ENCODE measurements around the gene C2orf76. TPM values are rescaled to one million over a fixed set of nuclear protein-coding genes. Genes with fewer than 3 reads are reported as not detected.

C2orf76 gene
- total and polyA plus RNA-seq, 7 experiments from 2014 or later, result 5.1 to 19.2 (median 9.1) TPM

DNA sequence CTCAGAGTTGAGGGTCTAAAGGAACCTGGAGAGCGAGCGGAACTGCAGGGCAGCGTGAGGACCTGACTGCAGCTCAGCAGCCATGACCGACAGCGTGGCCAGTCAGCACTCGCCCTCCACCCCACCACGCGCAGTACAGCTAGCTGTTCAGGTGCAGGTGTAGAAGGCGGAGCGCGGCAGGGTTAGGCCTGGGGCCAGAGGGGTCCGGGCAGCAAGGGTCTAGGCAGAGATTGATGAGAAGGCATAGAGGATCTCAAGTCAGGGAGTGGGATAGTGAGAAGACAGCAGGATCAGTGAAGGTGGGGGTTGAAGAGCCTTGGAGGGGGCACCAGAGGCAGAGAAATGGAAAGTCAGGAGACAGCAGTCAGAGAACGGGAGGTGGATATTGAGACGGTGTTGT lies 72.0 kb downstream of the C2orf76 start:
- Mint-ChIP-seq H3K4me3 (no peak overlapping the region), H3K27me3 (no peaks in the 10 kb centered on the region), H3K4me1 (no peaks in the 10 kb centered on the region), H3K36me3 (peaks cover 0 to 13% (median 0%) of the 10 kb centered on the region in 5 donors), H3K9me3 (no peaks in the 10 kb centered on the region), H3K27ac (no peak overlapping the region)
- Histone ChIP-seq H3K4me1 (ENCODE audit: control insufficient read depth in 2 of 2, insufficient read depth in 2 of 2, low read length in 2 of 2) (no peaks in the 10 kb centered on the region), H3K4me3 (ENCODE audit: low read length) (no peak overlapping the region), H3K36me3 (ENCODE audit: control insufficient read depth in 2 of 3, insufficient read depth in 3 of 3, low read length in 3 of 3) (no peaks in the 10 kb centered on the region), H3K9me3 (ENCODE audit: control insufficient read depth in 2 of 3, low read length in 3 of 3) (no peaks in the 10 kb centered on the region), H3K27me3 (ENCODE audit: control insufficient read depth in 2 of 2, insufficient read depth in 2 of 2, low read length in 2 of 2) (no peaks in the 10 kb centered on the region), H3K27ac (ENCODE audit: low read depth, low read length) (no peak overlapping the region)
- no peak for ATAC-seq
- CTCF ChIA-PET, result no interaction called here
- POLR2A ChIA-PET, result no interaction called here
- intact Hi-C loops (cut with micrococcal nuclease), result loop anchor here in 1 of 2 donors (5.0 kb wide), 1 partner anchor 1247 kb away; no protein-coding TSS in a partner anchor
- no peak for DNase-seq

GRCh38 chr2:119293900-119294299 lies 72.7 kb downstream of the C2orf76 start:
- H3K9me3 ChIP-seq (ENCODE audit: control insufficient read depth in 2 of 3, low read length in 3 of 3), result no peaks in the 10 kb centered on the region
- H3K27me3 ChIP-seq (ENCODE audit: control insufficient read depth in 2 of 2, insufficient read depth in 2 of 2, low read length in 2 of 2), result no peaks in the 10 kb centered on the region
- peaks cover 0 to 13% (median 0%) of the 10 kb centered on the region in 5 donors for H3K36me3 Mint-ChIP-seq
- no peak overlapping the region for H3K27ac Mint-ChIP-seq
- intact Hi-C loops (cut with micrococcal nuclease), result loop anchor here in 1 of 2 donors (5.0 kb wide), 1 partner anchor 1247 kb away; no protein-coding TSS in a partner anchor
- H3K27ac ChIP-seq (ENCODE audit: low read depth, low read length), result no peak overlapping the region
- ChIA-PET CTCF (no interaction called here), POLR2A (no interaction called here)
- ATAC-seq (no peak), DNase-seq (no peak)
- no peaks in the 10 kb centered on the region for H3K4me1 Mint-ChIP-seq
- no peaks in the 10 kb centered on the region for H3K4me1 ChIP-seq (ENCODE audit: control insufficient read depth in 2 of 2, insufficient read depth in 2 of 2, low read length in 2 of 2)
- H3K9me3 Mint-ChIP-seq, result no peaks in the 10 kb centered on the region
- H3K4me3 Mint-ChIP-seq, result no peak overlapping the region
- H3K27me3 Mint-ChIP-seq, result no peaks in the 10 kb centered on the region
- H3K4me3 ChIP-seq (ENCODE audit: low read length), result no peak overlapping the region
- H3K36me3 ChIP-seq (ENCODE audit: control insufficient read depth in 2 of 3, insufficient read depth in 3 of 3, low read length in 3 of 3), result no peaks in the 10 kb centered on the region

DNA sequence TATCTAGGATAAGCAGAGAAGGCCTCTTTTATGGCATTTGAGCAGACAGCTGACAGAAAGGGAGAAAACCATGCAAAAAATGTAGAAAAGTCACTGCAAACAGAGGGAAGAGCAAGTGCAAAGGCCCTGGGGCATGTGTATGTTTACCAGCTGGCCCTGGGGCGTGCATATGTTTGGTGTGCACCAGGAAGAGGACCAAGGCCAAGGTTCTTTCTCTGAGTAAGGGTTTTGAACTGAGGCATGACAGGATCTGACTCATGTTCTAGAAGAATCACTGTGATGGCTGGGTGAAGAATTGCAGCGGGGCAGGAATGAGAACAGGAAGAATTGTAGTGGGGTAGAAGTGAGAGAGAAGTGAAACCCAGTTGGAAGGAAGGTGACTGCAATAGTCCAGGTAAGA lies 73.4 kb downstream of the C2orf76 start:
- Histone ChIP-seq H3K27me3 (ENCODE audit: control insufficient read depth in 2 of 2, insufficient read depth in 2 of 2, low read length in 2 of 2) (no peaks in the 10 kb centered on the region), H3K9me3 (ENCODE audit: control insufficient read depth in 2 of 3, low read length in 3 of 3) (no peaks in the 10 kb centered on the region), H3K4me1 (ENCODE audit: control insufficient read depth in 2 of 2, insufficient read depth in 2 of 2, low read length in 2 of 2) (no peaks in the 10 kb centered on the region), H3K4me3 (ENCODE audit: low read length) (no peak overlapping the region), H3K27ac (ENCODE audit: low read depth, low read length) (no peak overlapping the region), H3K36me3 (ENCODE audit: control insufficient read depth in 2 of 3, insufficient read depth in 3 of 3, low read length in 3 of 3) (no peaks in the 10 kb centered on the region)
- no peak overlapping the region for H3K27ac Mint-ChIP-seq
- H3K27me3 Mint-ChIP-seq, result no peaks in the 10 kb centered on the region
- no peak overlapping the region for H3K4me3 Mint-ChIP-seq
- no peaks in the 10 kb centered on the region for H3K9me3 Mint-ChIP-seq
- intact Hi-C loops (cut with micrococcal nuclease), result loop anchor here in 1 of 2 donors (5.0 kb wide), 1 partner anchor 1246 kb away; no protein-coding TSS in a partner anchor
- ChIA-PET CTCF (no interaction called here), POLR2A (no interaction called here)
- H3K36me3 Mint-ChIP-seq, result peaks cover 0 to 10% (median 0%) of the 10 kb centered on the region in 5 donors
- DNase-seq (no peak), ATAC-seq (no peak)
- H3K4me1 Mint-ChIP-seq, result no peaks in the 10 kb centered on the region

DNA sequence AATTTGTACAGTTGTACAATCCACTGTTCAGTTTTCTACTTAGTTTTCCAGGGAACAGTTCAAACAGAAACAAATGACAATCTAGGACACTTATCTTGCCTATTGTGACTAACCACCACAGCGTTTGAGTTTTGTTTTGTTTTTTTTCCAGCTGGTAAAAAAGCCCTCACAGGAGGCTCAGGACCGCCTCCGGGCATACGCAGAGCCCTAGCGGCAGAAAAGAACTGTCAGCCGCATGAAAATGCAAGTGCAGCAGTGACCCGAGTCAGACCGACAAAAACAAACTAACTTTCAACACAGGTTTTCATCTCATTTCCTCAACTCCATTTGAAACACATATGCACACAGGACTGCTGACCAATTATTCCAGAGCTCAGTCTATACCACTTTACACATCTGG lies 74.4 kb downstream of the C2orf76 start:
- intact Hi-C loops (cut with micrococcal nuclease), result loop anchor here in 1 of 2 donors (5.0 kb wide), 1 partner anchor 1245 kb away; no protein-coding TSS in a partner anchor
- H3K27me3 Mint-ChIP-seq, result no peaks in the 10 kb centered on the region
- CTCF ChIA-PET, result interaction anchor here (1.4 kb wide), 1 partner anchor 1246 kb away, joined by 3 read pairs; no protein-coding TSS in a partner anchor
- ATAC-seq (no peak), DNase-seq (no peak)
- Histone ChIP-seq H3K4me3 (ENCODE audit: low read length) (no peak overlapping the region), H3K4me1 (ENCODE audit: control insufficient read depth in 2 of 2, insufficient read depth in 2 of 2, low read length in 2 of 2) (no peaks in the 10 kb centered on the region), H3K9me3 (ENCODE audit: control insufficient read depth in 2 of 3, low read length in 3 of 3) (no peaks in the 10 kb centered on the region), H3K36me3 (ENCODE audit: control insufficient read depth in 2 of 3, insufficient read depth in 3 of 3, low read length in 3 of 3) (no peaks in the 10 kb centered on the region), H3K27ac (ENCODE audit: low read depth, low read length) (no peak overlapping the region), H3K27me3 (ENCODE audit: control insufficient read depth in 2 of 2, insufficient read depth in 2 of 2, low read length in 2 of 2) (no peaks in the 10 kb centered on the region)
- no peak overlapping the region for H3K4me3 Mint-ChIP-seq
- POLR2A ChIA-PET, result no interaction called here
- peaks cover 0 to 12% (median 0%) of the 10 kb centered on the region in 5 donors for H3K36me3 Mint-ChIP-seq
- H3K27ac Mint-ChIP-seq, result no peak overlapping the region
- H3K4me1 Mint-ChIP-seq, result no peaks in the 10 kb centered on the region
- H3K9me3 Mint-ChIP-seq, result no peaks in the 10 kb centered on the region

DNA sequence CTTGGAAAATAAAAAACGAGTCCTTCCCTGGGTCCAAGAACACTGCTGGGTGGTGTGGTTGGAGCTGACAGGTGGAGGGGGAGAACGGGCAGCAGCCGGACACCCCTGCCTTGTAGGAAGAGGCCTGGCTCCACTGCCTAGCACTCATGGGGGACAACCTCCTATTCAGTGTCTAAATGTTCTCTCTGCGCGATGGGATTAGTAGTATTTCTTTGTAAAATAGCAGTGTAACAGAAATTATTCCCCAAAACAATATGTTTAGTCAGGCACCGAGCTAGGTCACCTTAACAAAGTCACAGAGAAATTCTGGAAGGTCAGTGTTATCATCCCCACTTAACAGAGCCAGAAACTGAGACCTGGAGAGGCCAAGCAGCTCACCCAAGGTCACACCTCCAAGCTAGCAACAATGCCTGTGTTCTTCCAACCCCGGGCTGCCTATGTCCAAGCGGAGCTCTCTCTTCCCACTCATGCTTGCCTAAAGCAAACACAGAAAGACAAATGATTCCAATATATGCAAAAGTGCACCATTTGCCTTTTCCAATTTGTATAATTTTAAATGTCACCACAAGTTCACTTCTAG lies 75.0 kb downstream of the C2orf76 start:
- Histone ChIP-seq H3K4me1 (ENCODE audit: control insufficient read depth in 2 of 2, insufficient read depth in 2 of 2, low read length in 2 of 2) (no peaks in the 10 kb centered on the region), H3K36me3 (ENCODE audit: control insufficient read depth in 2 of 3, insufficient read depth in 3 of 3, low read length in 3 of 3) (no peaks in the 10 kb centered on the region), H3K4me3 (ENCODE audit: low read length) (no peak overlapping the region), H3K27me3 (ENCODE audit: control insufficient read depth in 2 of 2, insufficient read depth in 2 of 2, low read length in 2 of 2) (no peaks in the 10 kb centered on the region), H3K9me3 (ENCODE audit: control insufficient read depth in 2 of 3, low read length in 3 of 3) (no peaks in the 10 kb centered on the region), H3K27ac (ENCODE audit: low read depth, low read length) (no peak overlapping the region)
- no peaks in the 10 kb centered on the region for H3K27me3 Mint-ChIP-seq
- no peaks in the 10 kb centered on the region for H3K9me3 Mint-ChIP-seq
- ATAC-seq (no peak), DNase-seq (no peak)
- intact Hi-C loops (cut with micrococcal nuclease), result loop anchor here in 1 of 2 donors (1.0 to 5.0 kb wide), 2 partner anchors 1089 to 1244 kb away; no protein-coding TSS in a partner anchor
- H3K4me3 Mint-ChIP-seq, result no peak overlapping the region
- no peaks in the 10 kb centered on the region for H3K4me1 Mint-ChIP-seq
- H3K27ac Mint-ChIP-seq, result no peak overlapping the region
- ChIA-PET CTCF (interaction anchor here (1.0 to 1.4 kb wide), 2 partner anchors 1245 to 1259 kb away, joined by 3 read pairs; no protein-coding TSS in a partner anchor), POLR2A (interaction anchor here (0.6 kb wide), 1 partner anchor 18 kb away, joined by 4 read pairs; no protein-coding TSS in a partner anchor)
- H3K36me3 Mint-ChIP-seq, result peaks cover 0 to 14% (median 0%) of the 10 kb centered on the region in 5 donors

DNA sequence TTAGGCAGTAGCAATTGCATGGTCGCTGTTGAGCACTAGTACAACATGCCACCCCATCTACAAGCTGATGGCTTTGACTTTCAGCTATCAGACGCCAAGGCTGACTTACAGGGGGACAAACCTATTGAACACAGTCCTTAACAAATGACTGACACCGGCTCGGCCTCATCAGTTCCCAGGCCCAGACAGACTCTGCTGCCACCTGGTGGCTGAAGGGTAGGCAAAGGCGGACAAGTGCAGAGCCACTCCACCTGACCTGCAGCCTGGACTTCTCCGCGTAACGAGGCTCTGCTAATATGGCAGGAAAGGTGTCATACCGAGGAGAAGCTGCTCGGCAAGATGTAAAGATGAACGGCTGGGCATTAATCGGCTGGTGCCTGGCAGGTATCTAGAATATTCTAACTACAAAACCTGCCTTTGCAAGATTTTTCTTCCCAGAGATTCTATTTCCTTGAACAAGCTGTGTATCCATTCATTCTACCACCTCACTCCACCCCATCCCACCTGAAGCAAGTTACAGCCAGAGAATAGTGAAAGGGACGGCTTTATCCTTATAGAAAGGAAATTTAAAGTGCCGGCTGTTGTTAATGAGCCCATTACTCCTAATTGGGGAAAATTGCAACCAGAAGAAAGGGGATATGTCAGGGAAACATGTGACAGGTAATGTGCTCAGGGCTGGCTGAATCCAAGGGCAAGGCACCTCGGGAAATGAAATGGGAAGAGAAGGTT lies 75.6 kb downstream of the C2orf76 start:
- H3K27ac Mint-ChIP-seq, result no peak overlapping the region
- no peak for ATAC-seq

More for the DNA sequence above, 75.6 kb downstream of the C2orf76 start:
- ChIA-PET POLR2A (interaction anchor here (0.6 kb wide), 1 partner anchor 18 kb away, joined by 4 read pairs; no protein-coding TSS in a partner anchor), CTCF (interaction anchor here (0.6 to 1.4 kb wide), 5 partner anchors 11 to 1258 kb away, joined by 3 to 5 read pairs (median 3); no protein-coding TSS in a partner anchor)
- Mint-ChIP-seq H3K27me3 (no peaks in the 10 kb centered on the region), H3K4me3 (no peak overlapping the region), H3K36me3 (peaks cover 0 to 20% (median 0%) of the 10 kb centered on the region in 5 donors), H3K4me1 (no peaks in the 10 kb centered on the region), H3K9me3 (no peaks in the 10 kb centered on the region)
- H3K36me3 ChIP-seq (ENCODE audit: control insufficient read depth in 2 of 3, insufficient read depth in 3 of 3, low read length in 3 of 3), result no peaks in the 10 kb centered on the region
- no peak overlapping the region for H3K4me3 ChIP-seq (ENCODE audit: low read length)
- H3K27ac ChIP-seq (ENCODE audit: low read depth, low read length), result no peak overlapping the region
- DNase-seq, result peak in 4 of 9 donors; percentile 34 to 72 (median 48)
- no peaks in the 10 kb centered on the region for H3K4me1 ChIP-seq (ENCODE audit: control insufficient read depth in 2 of 2, insufficient read depth in 2 of 2, low read length in 2 of 2)
- intact Hi-C loops (cut with micrococcal nuclease), result loop anchor here in 1 of 2 donors (1.0 to 5.0 kb wide), 2 partner anchors 1089 to 1244 kb away; no protein-coding TSS in a partner anchor
- H3K9me3 ChIP-seq (ENCODE audit: control insufficient read depth in 2 of 3, low read length in 3 of 3), result no peaks in the 10 kb centered on the region
- no peaks in the 10 kb centered on the region for H3K27me3 ChIP-seq (ENCODE audit: control insufficient read depth in 2 of 2, insufficient read depth in 2 of 2, low read length in 2 of 2)

All from naive thymus-derived CD4-positive, alpha-beta T cell (primary cell).